Hepatic stellate cell (primary cell): ENCODE data around the gene NEURL1B.
A peak's percentile ranks its signal among the peaks of the same experiment; 100 is the strongest.
"Not testable (repeated sequence)": the region's sequence is repeated elsewhere in the genome, so short reads cannot be mapped to it uniquely, and the experiment has no call there.

Experiments used
- DNase-seq: peaks from one replicate; pipeline ENCODE4 v3.0.0; 2011; ENCODE audit warnings: low spot score

NEURL1B gene

DNA sequence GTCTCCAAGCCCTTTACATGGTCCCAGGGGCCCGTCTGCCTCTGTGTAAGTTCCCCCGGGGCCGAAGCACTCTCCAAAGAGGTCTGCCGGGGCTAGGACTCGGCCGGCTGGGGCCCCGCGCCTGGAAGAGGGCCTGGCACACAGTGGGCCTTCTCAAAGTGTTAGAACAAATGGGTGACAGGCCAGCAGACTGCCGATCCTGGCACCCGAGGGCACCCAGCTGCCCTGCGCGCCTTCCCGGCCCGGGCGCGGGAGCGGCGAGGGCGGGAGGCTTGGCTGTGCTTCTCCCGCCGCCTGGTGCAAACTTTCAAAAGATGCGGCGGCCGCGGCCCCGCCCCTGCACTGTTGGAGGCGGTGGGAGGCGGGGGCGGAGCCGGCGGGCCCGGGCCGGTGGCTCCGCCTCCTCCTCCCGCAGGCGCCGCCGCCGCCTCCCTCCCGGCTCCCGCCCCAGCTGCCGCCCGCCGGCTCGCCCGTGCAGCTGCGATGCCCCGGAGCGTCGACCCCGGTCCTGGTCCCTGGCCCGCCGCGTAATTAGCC lies at the start of gene NEURL1B:
NEURL1B (plus strand) TSS at position 442 of the 537 bp plus-strand sequence. CDS start 144 bp downstream, outside the sequence.
- peak; percentile 93 for DNase-seq

DNA sequence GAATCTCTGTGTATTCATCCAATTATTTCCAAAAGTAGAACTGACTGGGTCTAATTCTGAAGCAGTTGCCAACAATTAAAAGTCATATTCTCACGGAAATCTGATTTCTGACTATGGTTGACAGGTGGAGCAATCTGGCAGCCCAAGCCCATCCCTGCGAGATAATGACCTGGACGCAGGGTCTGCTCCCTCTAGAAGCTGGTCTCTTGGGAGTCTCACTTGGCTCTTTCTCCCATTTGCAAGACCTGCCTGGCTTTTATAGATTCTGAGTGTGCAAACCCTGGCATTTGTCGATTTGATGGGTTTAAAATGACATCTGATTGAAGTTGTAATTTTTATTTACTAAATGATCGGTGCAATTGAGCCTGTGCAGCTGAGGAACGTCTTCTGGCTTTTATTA lies 49.4 kb upstream of the NEURL1B start:
- no peak for DNase-seq

- no peak for DNase-seq
Observed at GRCh38 chr5:172592881-172593280, 48.2 kb upstream of the NEURL1B start.

DNA sequence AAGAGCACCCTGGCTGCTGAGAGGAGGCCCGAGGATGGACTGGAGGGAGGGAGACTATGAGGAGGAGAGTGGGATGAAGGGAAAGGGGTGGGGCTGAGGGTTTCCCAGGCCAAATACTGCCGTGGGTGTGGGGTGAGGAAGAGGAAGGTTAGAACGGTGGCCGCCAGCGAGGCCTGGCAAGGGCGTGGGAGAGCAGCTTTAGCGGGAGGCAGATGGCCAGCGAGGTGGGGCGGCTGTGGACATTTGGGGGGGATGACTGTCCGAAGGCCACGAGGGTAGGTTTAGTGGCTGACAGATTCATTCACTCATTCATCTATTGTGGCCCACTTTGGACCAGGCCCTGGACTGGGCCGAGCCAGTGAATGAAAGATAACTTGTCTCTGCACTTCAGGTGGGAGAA lies 47.8 kb upstream of the NEURL1B start:
- DNase-seq: no peak

DNA sequence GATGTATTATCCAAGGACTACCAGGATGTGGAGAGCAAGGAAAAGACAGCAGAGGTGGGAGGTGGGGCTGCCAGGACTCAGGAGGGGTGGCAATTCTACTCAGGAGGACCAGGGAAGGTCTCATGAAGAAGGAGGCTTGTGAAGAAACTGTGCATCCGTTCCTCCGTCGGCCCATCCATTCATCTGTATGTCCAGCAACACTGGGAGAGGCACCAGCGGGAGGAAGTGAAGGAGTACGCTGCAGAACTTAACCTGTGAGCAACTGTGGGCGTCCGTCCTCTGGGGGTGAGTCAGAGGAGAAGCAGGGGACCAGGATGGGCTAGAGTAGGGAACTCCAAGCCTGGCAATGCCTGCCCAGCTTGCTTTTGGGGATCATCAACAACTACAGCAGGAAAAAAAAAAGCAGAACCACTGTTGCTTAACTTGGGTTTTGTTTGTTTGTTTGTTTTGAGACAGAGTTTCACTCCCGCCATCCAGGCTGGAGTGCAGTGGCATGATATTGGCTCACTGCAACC lies 47.3 kb upstream of the NEURL1B start:
- no peak for DNase-seq

DNA sequence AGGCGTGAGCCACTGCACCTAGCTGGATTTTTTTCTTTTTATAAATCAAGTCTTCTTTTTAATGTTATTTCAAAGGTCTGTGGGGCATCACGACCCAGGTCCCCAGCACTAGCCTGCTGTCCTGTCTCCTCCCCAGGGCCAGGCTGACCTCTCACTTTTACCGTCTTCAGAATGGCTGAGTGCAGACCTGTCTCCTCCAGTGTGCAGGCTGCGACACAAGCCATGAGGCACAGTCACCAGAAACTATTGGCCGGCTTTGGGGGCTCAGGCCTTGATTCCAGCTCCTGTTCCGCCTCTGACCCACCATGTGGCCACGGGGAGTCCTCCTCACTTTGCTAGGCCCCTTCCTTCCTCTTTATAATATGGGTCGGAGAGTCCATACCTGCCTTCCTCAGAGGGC lies 46.6 kb upstream of the NEURL1B start:
- DNase-seq: no peak

DNA sequence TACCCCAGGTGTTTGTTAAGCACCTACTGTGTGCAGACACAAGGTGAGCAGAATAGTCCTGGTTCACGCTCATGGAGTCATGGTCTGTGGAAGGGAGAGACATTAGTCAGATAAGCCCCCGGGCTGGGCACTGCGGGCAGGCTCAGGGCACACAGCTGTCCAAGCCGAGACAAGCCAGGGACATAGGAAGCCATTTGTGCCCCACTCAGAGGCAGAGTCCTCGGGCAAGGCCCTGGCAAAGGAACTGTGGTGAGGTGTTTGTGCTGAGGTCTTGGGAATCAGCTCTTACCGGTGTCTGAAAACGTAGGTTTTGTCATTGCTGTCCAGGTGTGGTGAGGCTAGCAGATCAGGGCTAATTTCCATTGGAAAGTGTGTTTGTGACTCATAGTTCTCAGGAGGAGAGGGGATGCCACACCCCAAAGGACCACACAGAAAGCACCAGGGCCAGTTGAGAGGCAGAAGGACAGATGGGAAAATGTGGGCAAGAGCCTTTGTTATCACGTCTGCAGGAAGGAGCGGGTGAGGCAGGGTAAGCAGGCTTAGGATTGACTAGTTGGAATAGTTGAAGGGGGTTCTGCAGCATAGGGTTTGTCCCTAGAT lies 46.1 kb upstream of the NEURL1B start:
- DNase-seq: no peak

DNA sequence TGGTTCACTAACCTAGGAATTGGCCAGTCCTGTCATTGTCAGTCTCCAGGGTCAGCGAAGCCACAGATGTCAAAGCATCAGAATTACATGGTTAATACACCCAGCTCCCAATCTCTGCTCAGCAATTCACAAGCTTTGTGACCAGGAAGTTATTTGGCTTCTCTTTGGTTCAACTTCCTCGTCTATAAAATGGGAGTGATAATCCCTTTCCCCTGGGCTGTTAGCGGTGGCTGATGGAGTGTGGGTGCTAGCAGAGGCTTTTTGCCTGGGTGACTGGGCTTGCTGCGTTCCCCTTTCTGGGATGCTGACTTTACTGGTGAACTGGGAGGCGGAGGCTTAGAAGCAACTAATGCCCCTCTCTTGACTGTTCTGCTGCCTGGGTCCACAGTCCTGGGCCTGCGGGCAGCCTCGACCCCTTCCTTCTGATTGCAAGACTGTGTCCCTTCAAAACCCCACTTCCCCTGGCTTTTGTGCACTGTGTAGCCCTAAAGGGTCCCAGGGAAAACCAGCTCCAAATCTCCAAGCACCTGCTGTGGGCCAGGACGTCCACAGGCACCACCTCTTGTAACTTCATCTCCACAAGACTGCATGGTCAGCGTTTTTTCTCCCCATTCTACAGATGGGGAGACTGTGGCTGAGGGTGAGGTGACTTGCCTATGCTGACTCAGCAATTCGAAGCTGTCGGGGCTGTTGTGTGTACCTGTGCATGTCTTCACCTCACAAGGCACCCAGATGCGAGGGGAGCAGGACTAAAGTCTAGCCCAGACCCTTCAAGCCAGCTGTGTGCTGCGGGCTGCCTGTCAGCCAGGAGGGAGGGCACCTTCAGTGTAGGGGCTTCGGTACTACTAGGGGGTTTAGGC lies 45.2 kb upstream of the NEURL1B start:
- no peak for DNase-seq

DNA sequence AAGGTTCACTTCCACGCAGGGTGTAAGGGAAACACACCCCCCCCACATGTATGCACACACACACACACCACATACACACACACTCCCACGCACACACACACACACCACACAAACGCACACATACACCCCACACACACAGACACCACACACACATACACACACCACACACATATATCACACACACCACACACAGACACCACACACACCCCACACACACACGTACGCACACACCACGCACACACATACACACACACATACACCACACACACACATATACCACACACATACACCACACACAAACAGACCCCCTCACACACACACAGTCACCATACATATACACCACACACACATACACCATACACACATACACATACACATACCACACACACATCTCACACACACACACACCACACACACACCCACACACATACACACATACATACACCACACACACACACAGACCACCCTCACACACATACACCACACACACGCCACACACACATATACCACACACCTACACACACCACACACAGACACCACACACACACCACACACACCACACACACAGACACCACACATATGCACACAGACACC lies 44.3 kb upstream of the NEURL1B start:
- no peak for DNase-seq

DNA sequence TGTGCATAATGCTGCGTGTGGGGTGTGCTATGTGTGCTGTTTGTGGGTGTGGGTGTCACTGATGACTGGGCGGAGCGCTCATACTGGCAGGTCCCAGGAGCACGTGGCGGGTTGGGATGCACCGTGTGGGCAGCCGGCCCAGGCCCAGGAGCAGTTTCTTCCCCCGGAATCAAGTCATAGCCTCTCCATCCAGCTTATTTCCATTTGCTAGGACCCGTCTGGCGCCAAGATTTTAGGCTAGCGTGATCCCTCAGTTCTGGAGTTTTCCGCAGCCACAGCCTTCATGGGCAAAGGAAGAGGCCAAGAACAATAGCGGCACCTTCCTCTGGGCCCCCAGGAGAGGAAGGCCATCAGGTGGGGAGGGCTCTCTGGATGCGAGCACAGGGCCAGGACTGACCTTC lies 43.3 kb upstream of the NEURL1B start:
- DNase-seq: no peak

GRCh38 chr5:172598251-172599203 lies 42.5 kb upstream of the NEURL1B start:
- no peak for DNase-seq

GRCh38 chr5:172599204-172599567 lies 41.9 kb upstream of the NEURL1B start:
- DNase-seq: no peak

GRCh38 chr5:172600571-172600970 lies 40.5 kb upstream of the NEURL1B start:
- DNase-seq: no peak

GRCh38 chr5:172601576-172601975 lies 39.5 kb upstream of the NEURL1B start:
- DNase-seq: not testable (repeated sequence)

DNA sequence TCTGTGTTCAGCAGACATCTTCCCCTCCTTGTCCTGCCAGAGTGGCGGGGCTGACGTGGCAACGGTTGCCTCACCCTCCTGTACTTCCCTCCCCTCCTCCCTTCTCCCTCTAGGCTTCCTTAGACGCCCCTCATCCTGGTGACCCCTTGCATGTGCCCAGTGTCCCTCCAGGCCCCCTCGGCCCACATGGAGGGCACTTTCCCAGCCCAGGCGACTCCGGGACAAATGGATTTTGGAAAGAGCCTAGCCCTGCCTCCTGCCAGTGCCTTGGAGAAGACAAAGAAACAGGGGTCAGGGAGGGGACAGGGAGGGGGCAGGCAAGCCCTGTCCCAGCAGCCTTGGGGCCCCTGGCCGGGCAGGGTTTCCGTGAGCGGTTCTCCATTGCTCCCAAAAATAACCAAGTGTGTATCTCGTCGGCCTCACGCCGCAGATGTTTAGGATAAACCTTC lies 38.3 kb upstream of the NEURL1B start:
- no peak for DNase-seq

DNA sequence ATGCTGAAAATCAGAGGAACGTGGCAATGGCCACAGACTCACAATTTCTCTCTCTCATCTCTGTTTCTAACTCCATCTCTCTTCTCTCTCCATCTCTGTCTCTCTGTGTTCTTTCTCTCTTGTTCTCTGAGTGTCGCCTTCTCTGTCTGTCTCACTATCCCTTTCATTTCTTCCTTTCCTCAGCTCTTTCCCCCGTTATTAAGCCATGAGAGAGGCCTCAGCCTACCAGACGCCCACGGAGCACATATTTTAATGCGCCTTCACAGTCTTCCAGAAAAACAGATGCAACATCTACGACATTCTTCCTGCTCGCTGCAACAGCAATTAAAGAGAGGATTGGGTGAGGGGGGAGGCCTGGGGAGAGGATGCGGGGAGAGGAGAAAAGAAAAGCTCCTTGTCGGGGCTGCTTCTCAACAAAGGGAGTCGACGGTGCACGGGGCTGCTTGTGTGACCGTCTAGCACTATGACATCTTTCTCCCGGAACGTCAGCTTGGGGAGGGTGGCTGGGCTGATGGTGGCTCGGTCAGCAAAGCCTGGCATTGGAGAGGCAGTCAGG lies 37.7 kb upstream of the NEURL1B start:
- DNase-seq: peak; percentile 41

GRCh38 chr5:172605466-172605865 lies 35.6 kb upstream of the NEURL1B start:
- no peak for DNase-seq

- DNase-seq: no peak
Observed at GRCh38 chr5:172606156-172606785, 34.8 kb upstream of the NEURL1B start.

- no peak for DNase-seq
Observed at GRCh38 chr5:172607213-172607793, 33.8 kb upstream of the NEURL1B start.

- DNase-seq: no peak
Observed at GRCh38 chr5:172608773-172609172, 32.3 kb upstream of the NEURL1B start.
